GM19025 (cell line): ENCODE results near the gene RARG.
"Not testable (repeated sequence)": the region's sequence is repeated elsewhere in the genome, so short reads cannot be mapped to it uniquely, and the experiment has no call there.

Experiments used
- ATAC-seq: cut with Tn5 transposase; IDR thresholded peaks from one replicate; pipeline ENCODE4 v1.9.1; 2021; ENCODE audit warnings: mild to moderate bottlenecking, low read depth, moderate library complexity; ENCODE audit not compliant: unreplicated experiment

Gene RARG

GRCh38 chr12:53214221-53214620 lies 17.8 kb downstream of the RARG start:
- ATAC-seq: no peak

- no peak for ATAC-seq
Measured at GRCh38 chr12:53213348-53213747, 18.7 kb downstream of the RARG start.

- no peak for ATAC-seq
Measured at GRCh38 chr12:53212931-53213330, 19.1 kb downstream of the RARG start.

GRCh38 chr12:53211476-53212381 lies 20.3 kb downstream of the RARG start:
- no peak for ATAC-seq

GRCh38 chr12:53210843-53211242 lies 21.2 kb downstream of the RARG start:
- ATAC-seq: no peak

- ATAC-seq: peak; percentile 41
Measured at GRCh38 chr12:53208877-53209463, 23.0 kb downstream of the RARG start.

GRCh38 chr12:53208435-53208834 lies 23.6 kb downstream of the RARG start:
- ATAC-seq: no peak

GRCh38 chr12:53207042-53207441 lies 25.0 kb downstream of the RARG start, which contains the start of gene ITGB7:
Gene ITGB7, minus strand, starts transcription at chr12:53207251. Its CDS starts 6,808 bp downstream, at chr12:53200443.
- peak; percentile 40 for ATAC-seq

GRCh38 chr12:53205747-53206419 lies 26.1 kb downstream of the RARG start:
- peak; percentile 57 for ATAC-seq

GRCh38 chr12:53204351-53204750 lies 27.7 kb downstream of the RARG start:
- ATAC-seq: no peak

GRCh38 chr12:53202316-53202715 lies 29.7 kb downstream of the RARG start:
- not testable (repeated sequence) for ATAC-seq

- no peak for ATAC-seq
Measured at GRCh38 chr12:53201639-53202038, 30.4 kb downstream of the RARG start.

- no peak for ATAC-seq
Measured at GRCh38 chr12:53201177-53201541, 30.9 kb downstream of the RARG start.

- ATAC-seq: peak; percentile 59
Measured at GRCh38 chr12:53200458-53201176, 31.4 kb downstream of the RARG start.

GRCh38 chr12:53200107-53200457 lies 31.9 kb downstream of the RARG start:
- ATAC-seq: peak; percentile 10

GRCh38 chr12:53199700-53200099 lies 32.3 kb downstream of the RARG start:
- ATAC-seq: no peak

GRCh38 chr12:53198486-53199110 lies 33.4 kb downstream of the RARG start:
- no peak for ATAC-seq

- ATAC-seq: no peak
Measured at GRCh38 chr12:53197011-53197640, 34.9 kb downstream of the RARG start.

- ATAC-seq: no peak
Measured at GRCh38 chr12:53196486-53196885, 35.5 kb downstream of the RARG start.
